HL-60 (cell line): Measurements from ENCODE around the gene MYO1D.

Experiments used
- CTCF ChIP-seq: IDR thresholded peaks from one replicate; pipeline ENCODE4 v1.5.1; 2011; ENCODE audit warnings: low read length, control low read depth, inconsistent platforms; ENCODE audit not compliant: insufficient read depth
- POLR2AphosphoS5 ChIP-seq: IDR thresholded peaks from 2 replicates; pipeline ENCODE4 v1.6.1; 2012; ENCODE audit warnings: low read depth

GRCh38 chr17:32495359-32496231 lies 381.3 kb downstream of the MYO1D start:
- TF ChIP-seq CTCF (no peak), POLR2AphosphoS5 (no peak)
